HEK293 (cell line): ENCODE measurements around the gene NUCB2.
A peak's percentile ranks its signal among the peaks of the same experiment; 100 is the strongest.

Experiments
- CTCF ChIA-PET: fragments of 350-600 bp; formaldehyde crosslinking; extraction: SDS; loops from one replicate; lab custom pipeline; 2021; ENCODE audit warnings: antibody characterized with exemption; lab: Yijun Ruan, JAX
- POLR2A ChIA-PET: fragments of 300-600 bp; formaldehyde crosslinking; extraction: SDS; loops from one replicate; lab custom pipeline; 2020; ENCODE audit warnings: antibody characterized with exemption, inconsistent platforms; lab: Yijun Ruan, JAX
- H3K27ac ChIP-seq: fragments of 200-500 bp; sonication (Bioruptor generic); 2 replicates; pipeline ENCODE4 v1.5.1; 2014; ENCODE audit warnings: low read depth, low read length, control low read depth, inconsistent platforms; ENCODE audit errors: extremely low read depth
- H3K36me3 ChIP-seq, 2 experiments: fragments of 200-500 bp in 1 of 2; sonication (Bioruptor generic) in 1 of 2; 1 replicate in 1 of 2; 2 replicates in 1 of 2; pipeline ENCODE4 v1.5.1; 2014 to 2017; ENCODE audit warnings: inconsistent platforms in 2 of 2, low read length in 2 of 2; ENCODE audit not compliant: control insufficient read depth in 2 of 2, insufficient read depth in 1 of 2
- H3K4me1 ChIP-seq: fragments of 200-500 bp; sonication (Bioruptor generic); 2 replicates; pipeline ENCODE4 v1.5.1; 2014; ENCODE audit warnings: mild to moderate bottlenecking, low read length, inconsistent platforms; ENCODE audit not compliant: control insufficient read depth, insufficient read depth
- H3K4me3 ChIP-seq: 2 replicates; pipeline ENCODE4 v1.5.1; 2011; ENCODE audit warnings: low read depth, mild to moderate bottlenecking, control low read depth, low read length, moderate library complexity
- H3K9me3 ChIP-seq: fragments of 200-500 bp; sonication (Bioruptor generic); 2 replicates; pipeline ENCODE4 v1.5.1; 2014; ENCODE audit warnings: low read depth, low read length, inconsistent platforms; ENCODE audit not compliant: control insufficient read depth, insufficient read depth
- PRDM1 ChIP-seq: fragments of 450-650 bp; formaldehyde crosslinking; IDR thresholded peaks from 2 replicates; pipeline ENCODE4; 2016; ENCODE audit warnings: missing biosample characterization, missing genetic modification characterization
- RBAK ChIP-seq: fragments of 450-650 bp; formaldehyde crosslinking; IDR thresholded peaks from 2 replicates; pipeline ENCODE4 v1.5.1; 2016; ENCODE audit warnings: missing biosample characterization, missing genetic modification characterization
- TCF7L2 ChIP-seq: IDR thresholded peaks from 2 replicates; pipeline ENCODE4 v1.6.1; 2011; ENCODE audit warnings: low read depth, mild to moderate bottlenecking, inconsistent platforms, low read length, moderate library complexity, borderline replicate concordance
- ZNF10 ChIP-seq: fragments of 450-650 bp; formaldehyde crosslinking; IDR thresholded peaks from 2 replicates; pipeline ENCODE4 v1.5.1; 2017; ENCODE audit warnings: missing biosample characterization, missing genetic modification characterization
- ZNF169 ChIP-seq: fragments of 450-650 bp; formaldehyde crosslinking; IDR thresholded peaks from 2 replicates; pipeline ENCODE4 v1.5.1; 2016; ENCODE audit warnings: missing biosample characterization, missing genetic modification characterization
- ZNF223 ChIP-seq: fragments of 450-650 bp; formaldehyde crosslinking; IDR thresholded peaks from 2 replicates; pipeline ENCODE4 v1.5.1; 2016; ENCODE audit warnings: missing biosample characterization, missing genetic modification characterization
- ZNF274 ChIP-seq, 2 experiments: fragments of 200-500 bp in 1 of 2; fragments of 450-650 bp in 1 of 2; sonication (Bioruptor generic) in 1 of 2; formaldehyde crosslinking in 1 of 2; IDR thresholded peaks; 2 replicates each; pipeline versions ENCODE4 v1.5.1 to v1.6.1; 2014 to 2016; ENCODE audit warnings: borderline replicate concordance in 1 of 2, inconsistent platforms in 1 of 2, low read length in 1 of 2, missing biosample characterization in 1 of 2, missing genetic modification characterization in 1 of 2
- ZNF501 ChIP-seq: fragments of 450-650 bp; formaldehyde crosslinking; IDR thresholded peaks from 2 replicates; pipeline ENCODE4 v1.5.1; 2016; ENCODE audit warnings: missing biosample characterization, missing genetic modification characterization
- ZNF530 ChIP-seq: fragments of 450-650 bp; formaldehyde crosslinking; IDR thresholded peaks from 2 replicates; pipeline ENCODE4 v1.5.1; 2016; ENCODE audit warnings: low read depth, missing biosample characterization, missing genetic modification characterization
- ZNF701 ChIP-seq: fragments of 450-650 bp; formaldehyde crosslinking; IDR thresholded peaks from 2 replicates; pipeline ENCODE4 v1.5.1; 2016; ENCODE audit warnings: missing biosample characterization, missing genetic modification characterization
- ZSCAN23 ChIP-seq: fragments of 450-650 bp; formaldehyde crosslinking; IDR thresholded peaks from 2 replicates; pipeline ENCODE4 v1.5.1; 2016; ENCODE audit warnings: missing biosample characterization, missing genetic modification characterization
- TF ChIP-seq, protein P1 (sequence below): fragments of 450-650 bp; formaldehyde crosslinking; IDR thresholded peaks from 2 replicates; pipeline ENCODE4 v1.5.1; 2016; ENCODE audit warnings: missing biosample characterization, missing genetic modification characterization
- TF ChIP-seq, protein P2 (sequence below): fragments of 450-650 bp; formaldehyde crosslinking; IDR thresholded peaks from 2 replicates; pipeline ENCODE4 v1.5.1; 2017; ENCODE audit warnings: missing biosample characterization, missing genetic modification characterization
- TF ChIP-seq, protein P3 (sequence below): fragments of 450-650 bp; formaldehyde crosslinking; IDR thresholded peaks from 2 replicates; pipeline ENCODE4 v1.5.1; 2016; ENCODE audit warnings: missing biosample characterization, missing genetic modification characterization
- TF ChIP-seq, protein P4 (sequence below): sonication (generic); formaldehyde crosslinking; IDR thresholded peaks from 2 replicates; pipeline ENCODE4 v1.8.1; 2022; ENCODE audit warnings: mild to moderate bottlenecking, moderate library complexity, missing genetic modification reagents
- TF ChIP-seq, protein P5 (sequence below): fragments of 450-650 bp; IDR thresholded peaks from 2 replicates; pipeline ENCODE4 v1.5.1; 2018; ENCODE audit warnings: missing biosample characterization, mild to moderate bottlenecking, missing genetic modification characterization
- TF ChIP-seq, protein P6 (sequence below): fragments of 450-650 bp; formaldehyde crosslinking; IDR thresholded peaks from 2 replicates; pipeline ENCODE4 v1.5.1; 2016; ENCODE audit warnings: missing biosample characterization, missing genetic modification characterization
- TF ChIP-seq, protein P7 (sequence below): fragments of 450-650 bp; formaldehyde crosslinking; IDR thresholded peaks from 2 replicates; pipeline ENCODE4 v1.5.1; 2016; ENCODE audit warnings: missing biosample characterization, missing genetic modification characterization

NUCB2 gene

DNA sequence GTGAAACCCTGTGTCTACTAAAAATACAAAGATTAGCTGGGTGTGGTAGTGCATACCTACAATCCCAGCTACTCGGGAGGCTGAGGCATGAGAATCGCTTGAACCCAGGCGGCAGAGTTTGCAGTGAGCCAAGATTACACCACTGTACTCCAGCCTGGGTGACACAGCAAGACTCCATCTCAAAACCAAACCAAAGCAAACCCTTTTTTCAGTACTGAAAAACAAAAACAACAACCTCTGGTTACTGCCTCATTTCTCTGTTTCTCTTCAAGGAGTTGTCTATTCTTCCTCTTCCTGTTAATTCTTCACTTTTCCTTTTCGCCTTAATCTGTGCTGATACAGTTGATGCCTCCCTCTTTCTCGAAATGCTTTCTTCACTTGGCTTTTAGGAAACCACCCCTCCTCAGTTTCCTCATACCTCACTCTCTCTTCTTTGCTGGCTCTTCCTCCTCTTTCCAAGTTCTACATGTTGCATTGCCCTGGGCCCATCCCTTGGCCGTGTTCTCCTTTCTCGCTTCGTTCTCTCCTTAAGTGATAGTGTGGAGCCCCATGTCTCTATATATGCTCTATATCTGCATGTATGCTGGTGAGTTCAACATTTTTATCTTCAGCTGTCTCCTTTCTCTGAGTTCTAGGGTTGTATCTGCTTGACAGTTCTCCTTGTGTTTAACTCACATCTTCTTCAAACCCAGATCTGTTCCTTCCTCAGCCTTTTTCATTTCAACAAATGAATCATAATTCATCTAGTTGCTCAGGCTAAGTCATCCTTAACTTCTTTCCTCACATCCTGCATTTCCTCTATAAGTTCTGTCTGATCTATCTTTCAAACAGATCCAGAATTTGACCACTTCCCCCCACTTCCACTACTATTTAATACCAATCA lies 37.1 kb downstream of the NUCB2 start:
- CTCF ChIA-PET = no interaction called here
- Histone ChIP-seq H3K36me3 (peaks cover 3 to 23% of the 10 kb centered on the region in 2 experiments; a peak in 2 of 3 replicates), H3K27ac (0 out of 2 replicates have a peak overlapping the region, but pooled peaks have one; percentile 19), H3K4me1 (no peaks in the 10 kb centered on the region), H3K9me3 (no peaks in the 10 kb centered on the region), H3K4me3 (no peak overlapping the region)
- POLR2A ChIA-PET = no interaction called here
- TF ChIP-seq PRDM1 (tag by site-specific recombination) (peak; percentile 48), ZNF169 (tag by site-specific recombination) (no peak), TCF7L2 (no peak), ZNF223 (tag by site-specific recombination) (no peak)

DNA sequence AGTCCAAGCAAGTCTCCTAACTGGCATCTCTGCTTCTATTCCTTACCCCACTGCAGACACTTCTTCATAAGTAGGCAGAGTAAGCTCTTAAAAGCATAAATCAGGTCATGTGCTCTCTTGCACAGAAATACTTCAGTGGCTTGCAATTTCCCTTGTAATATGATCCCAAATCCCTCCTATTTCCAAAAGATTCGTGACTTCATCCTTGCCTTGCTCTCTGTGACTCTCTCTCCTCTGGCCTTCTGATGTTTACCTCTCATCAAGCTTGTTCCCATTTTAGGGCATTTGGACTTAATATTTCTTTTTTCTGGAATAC lies 37.7 kb downstream of the NUCB2 start:
- H3K4me3 ChIP-seq = no peak overlapping the region
- ChIA-PET CTCF (no interaction called here), POLR2A (interaction anchor here (0.7 kb wide), 1 partner anchor 38 kb away, joined by 3 read pairs; the partner anchor contains the start of gene NCR3LG1)
- no peaks in the 10 kb centered on the region for H3K4me1 ChIP-seq
- peaks cover 3 to 25% of the 10 kb centered on the region in 2 experiments; a peak in 2 of 3 replicates for H3K36me3 ChIP-seq
- H3K9me3 ChIP-seq = no peaks in the 10 kb centered on the region
- 0 out of 2 replicates have a peak overlapping the region, but pooled peaks have one; percentile 19 for H3K27ac ChIP-seq
- TF ChIP-seq ZNF223 (tag by site-specific recombination) (no peak), ZNF10 (no peak), ZNF501 (tag by site-specific recombination) (no peak), RBAK (tag by site-specific recombination) (no peak), ZNF274 (IDR thresholded peaks at IDR 0.05; ENCODE audit: low read length) (no peak), ZNF274 (tag by site-specific recombination; IDR thresholded peaks at IDR 0.05; ENCODE audit: borderline replicate concordance) (no peak), ZSCAN23 (tag by site-specific recombination) (no peak), ZNF530 (tag by site-specific recombination) (no peak), ZNF701 (tag by site-specific recombination) (no peak)
- TF ChIP-seq, protein P1, sequence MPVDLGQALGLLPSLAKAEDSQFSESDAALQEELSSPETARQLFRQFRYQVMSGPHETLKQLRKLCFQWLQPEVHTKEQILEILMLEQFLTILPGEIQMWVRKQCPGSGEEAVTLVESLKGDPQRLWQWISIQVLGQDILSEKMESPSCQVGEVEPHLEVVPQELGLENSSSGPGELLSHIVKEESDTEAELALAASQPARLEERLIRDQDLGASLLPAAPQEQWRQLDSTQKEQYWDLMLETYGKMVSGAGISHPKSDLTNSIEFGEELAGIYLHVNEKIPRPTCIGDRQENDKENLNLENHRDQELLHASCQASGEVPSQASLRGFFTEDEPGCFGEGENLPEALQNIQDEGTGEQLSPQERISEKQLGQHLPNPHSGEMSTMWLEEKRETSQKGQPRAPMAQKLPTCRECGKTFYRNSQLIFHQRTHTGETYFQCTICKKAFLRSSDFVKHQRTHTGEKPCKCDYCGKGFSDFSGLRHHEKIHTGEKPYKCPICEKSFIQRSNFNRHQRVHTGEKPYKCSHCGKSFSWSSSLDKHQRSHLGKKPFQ = no peak
- TF ChIP-seq, protein P2, sequence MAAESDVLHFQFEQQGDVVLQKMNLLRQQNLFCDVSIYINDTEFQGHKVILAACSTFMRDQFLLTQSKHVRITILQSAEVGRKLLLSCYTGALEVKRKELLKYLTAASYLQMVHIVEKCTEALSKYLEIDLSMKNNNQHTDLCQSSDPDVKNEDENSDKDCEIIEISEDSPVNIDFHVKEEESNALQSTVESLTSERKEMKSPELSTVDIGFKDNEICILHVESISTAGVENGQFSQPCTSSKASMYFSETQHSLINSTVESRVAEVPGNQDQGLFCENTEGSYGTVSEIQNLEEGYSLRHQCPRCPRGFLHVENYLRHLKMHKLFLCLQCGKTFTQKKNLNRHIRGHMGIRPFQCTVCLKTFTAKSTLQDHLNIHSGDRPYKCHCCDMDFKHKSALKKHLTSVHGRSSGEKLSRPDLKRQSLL = no peak
- TF ChIP-seq, protein P3, sequence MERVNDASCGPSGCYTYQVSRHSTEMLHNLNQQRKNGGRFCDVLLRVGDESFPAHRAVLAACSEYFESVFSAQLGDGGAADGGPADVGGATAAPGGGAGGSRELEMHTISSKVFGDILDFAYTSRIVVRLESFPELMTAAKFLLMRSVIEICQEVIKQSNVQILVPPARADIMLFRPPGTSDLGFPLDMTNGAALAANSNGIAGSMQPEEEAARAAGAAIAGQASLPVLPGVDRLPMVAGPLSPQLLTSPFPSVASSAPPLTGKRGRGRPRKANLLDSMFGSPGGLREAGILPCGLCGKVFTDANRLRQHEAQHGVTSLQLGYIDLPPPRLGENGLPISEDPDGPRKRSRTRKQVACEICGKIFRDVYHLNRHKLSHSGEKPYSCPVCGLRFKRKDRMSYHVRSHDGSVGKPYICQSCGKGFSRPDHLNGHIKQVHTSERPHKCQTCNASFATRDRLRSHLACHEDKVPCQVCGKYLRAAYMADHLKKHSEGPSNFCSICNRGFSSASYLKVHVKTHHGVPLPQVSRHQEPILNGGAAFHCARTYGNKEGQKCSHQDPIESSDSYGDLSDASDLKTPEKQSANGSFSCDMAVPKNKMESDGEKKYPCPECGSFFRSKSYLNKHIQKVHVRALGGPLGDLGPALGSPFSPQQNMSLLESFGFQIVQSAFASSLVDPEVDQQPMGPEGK (tag by site-specific recombination) = no peak
- TF ChIP-seq, protein P4, sequence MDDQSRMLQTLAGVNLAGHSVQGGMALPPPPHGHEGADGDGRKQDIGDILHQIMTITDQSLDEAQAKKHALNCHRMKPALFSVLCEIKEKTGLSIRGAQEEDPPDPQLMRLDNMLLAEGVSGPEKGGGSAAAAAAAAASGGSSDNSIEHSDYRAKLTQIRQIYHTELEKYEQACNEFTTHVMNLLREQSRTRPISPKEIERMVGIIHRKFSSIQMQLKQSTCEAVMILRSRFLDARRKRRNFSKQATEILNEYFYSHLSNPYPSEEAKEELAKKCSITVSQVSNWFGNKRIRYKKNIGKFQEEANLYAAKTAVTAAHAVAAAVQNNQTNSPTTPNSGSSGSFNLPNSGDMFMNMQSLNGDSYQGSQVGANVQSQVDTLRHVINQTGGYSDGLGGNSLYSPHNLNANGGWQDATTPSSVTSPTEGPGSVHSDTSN = no peak
- TF ChIP-seq, protein P5, sequence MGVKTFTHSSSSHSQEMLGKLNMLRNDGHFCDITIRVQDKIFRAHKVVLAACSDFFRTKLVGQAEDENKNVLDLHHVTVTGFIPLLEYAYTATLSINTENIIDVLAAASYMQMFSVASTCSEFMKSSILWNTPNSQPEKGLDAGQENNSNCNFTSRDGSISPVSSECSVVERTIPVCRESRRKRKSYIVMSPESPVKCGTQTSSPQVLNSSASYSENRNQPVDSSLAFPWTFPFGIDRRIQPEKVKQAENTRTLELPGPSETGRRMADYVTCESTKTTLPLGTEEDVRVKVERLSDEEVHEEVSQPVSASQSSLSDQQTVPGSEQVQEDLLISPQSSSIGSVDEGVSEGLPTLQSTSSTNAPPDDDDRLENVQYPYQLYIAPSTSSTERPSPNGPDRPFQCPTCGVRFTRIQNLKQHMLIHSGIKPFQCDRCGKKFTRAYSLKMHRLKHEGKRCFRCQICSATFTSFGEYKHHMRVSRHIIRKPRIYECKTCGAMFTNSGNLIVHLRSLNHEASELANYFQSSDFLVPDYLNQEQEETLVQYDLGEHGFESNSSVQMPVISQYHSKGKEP = peak; percentile 88
- TF ChIP-seq, protein P6, sequence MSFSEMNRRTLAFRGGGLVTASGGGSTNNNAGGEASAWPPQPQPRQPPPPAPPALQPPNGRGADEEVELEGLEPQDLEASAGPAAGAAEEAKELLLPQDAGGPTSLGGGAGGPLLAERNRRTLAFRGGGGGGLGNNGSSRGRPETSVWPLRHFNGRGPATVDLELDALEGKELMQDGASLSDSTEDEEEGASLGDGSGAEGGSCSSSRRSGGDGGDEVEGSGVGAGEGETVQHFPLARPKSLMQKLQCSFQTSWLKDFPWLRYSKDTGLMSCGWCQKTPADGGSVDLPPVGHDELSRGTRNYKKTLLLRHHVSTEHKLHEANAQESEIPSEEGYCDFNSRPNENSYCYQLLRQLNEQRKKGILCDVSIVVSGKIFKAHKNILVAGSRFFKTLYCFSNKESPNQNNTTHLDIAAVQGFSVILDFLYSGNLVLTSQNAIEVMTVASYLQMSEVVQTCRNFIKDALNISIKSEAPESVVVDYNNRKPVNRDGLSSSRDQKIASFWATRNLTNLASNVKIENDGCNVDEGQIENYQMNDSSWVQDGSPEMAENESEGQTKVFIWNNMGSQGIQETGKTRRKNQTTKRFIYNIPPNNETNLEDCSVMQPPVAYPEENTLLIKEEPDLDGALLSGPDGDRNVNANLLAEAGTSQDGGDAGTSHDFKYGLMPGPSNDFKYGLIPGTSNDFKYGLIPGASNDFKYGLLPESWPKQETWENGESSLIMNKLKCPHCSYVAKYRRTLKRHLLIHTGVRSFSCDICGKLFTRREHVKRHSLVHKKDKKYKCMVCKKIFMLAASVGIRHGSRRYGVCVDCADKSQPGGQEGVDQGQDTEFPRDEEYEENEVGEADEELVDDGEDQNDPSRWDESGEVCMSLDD (tag by site-specific recombination) = no peak
- TF ChIP-seq, protein P7, sequence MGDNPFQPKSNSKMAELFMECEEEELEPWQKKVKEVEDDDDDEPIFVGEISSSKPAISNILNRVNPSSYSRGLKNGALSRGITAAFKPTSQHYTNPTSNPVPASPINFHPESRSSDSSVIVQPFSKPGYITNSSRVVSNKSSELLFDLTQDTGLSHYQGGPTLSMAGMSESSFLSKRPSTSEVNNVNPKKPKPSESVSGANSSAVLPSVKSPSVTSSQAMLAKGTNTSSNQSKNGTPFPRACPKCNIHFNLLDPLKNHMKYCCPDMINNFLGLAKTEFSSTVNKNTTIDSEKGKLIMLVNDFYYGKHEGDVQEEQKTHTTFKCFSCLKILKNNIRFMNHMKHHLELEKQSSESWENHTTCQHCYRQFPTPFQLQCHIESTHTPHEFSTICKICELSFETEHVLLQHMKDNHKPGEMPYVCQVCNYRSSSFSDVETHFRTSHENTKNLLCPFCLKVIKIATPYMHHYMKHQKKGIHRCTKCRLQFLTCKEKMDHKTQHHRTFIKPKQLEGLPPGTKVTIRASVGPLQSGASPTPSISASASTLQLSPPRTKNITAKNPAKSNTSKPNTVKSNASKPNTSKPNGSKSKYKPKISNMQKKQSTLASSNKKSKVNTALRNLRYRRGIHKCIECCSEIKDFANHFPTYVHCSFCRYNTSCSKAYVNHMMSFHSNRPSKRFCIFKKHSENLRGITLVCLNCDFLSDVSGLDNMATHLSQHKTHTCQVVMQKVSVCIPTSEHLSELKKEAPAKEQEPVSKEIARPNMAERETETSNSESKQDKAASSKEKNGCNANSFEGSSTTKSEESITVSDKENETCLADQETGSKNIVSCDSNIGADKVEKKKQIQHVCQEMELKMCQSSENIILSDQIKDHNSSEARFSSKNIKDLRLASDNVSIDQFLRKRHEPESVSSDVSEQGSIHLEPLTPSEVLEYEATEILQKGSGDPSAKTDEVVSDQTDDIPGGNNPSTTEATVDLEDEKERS (tag by site-specific recombination) = no peak
